ENCODE results near the gene DLGAP1.

DNA sequence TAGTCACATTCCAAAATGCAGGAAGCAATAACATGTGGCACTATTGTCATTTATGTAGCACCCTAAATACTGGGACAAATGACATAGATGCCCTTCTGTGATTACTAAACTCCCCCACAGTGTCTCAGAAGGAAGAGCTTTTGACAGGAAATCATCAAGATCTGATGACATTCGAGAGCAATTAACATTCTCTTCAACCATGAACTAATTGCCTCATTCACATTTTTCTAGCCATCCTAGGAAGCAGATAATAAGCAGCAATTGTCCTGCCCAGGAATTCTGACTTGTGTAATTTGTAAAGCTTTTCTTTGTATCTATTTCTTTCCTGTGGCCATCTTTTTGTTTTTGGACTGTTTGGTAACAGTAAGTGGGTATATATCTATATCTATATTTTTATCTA, 712.6 kb downstream of the DLGAP1 start:
- no peak for TF ChIP-seq CTCF (IDR thresholded peaks at IDR 0.05)
- no peak for TF ChIP-seq EP300 (IDR thresholded peaks at IDR 0.05)
- no peak for TF ChIP-seq POLR2A (IDR thresholded peaks at IDR 0.05)
